Retina (tissue), 1 donor: ENCODE results near the gene PRRT3.
A peak's percentile ranks its signal among the peaks of the same experiment; 100 is the strongest.
"Not testable (repeated sequence)": the region's sequence is repeated elsewhere in the genome, so short reads cannot be mapped to it uniquely, and the experiment has no call there.

Source experiments
- DNase-seq: peaks from one replicate; pipeline ENCODE4 v3.0.0-alpha.2; 2016

Gene PRRT3

DNA sequence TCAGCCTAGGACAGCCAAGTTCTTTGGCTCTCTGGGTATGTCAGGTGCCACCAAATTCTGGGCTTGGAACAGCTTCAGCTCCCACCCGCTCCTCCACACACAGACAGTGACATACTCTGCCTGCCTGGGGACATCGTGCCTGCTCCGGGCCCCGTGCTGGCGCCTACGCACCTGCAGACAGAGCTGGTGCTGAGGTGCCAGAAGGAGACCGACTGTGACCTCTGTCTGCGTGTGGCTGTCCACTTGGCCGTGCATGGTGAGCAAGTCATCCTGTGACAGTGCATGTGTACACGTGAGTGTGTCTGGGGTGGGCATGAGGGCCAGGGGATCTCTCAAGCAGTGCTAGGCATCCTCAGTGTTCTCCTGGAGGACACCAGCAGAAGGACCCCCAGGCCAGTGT is 34.4 kb downstream of the PRRT3 start:
- DNase-seq: no peak

DNA sequence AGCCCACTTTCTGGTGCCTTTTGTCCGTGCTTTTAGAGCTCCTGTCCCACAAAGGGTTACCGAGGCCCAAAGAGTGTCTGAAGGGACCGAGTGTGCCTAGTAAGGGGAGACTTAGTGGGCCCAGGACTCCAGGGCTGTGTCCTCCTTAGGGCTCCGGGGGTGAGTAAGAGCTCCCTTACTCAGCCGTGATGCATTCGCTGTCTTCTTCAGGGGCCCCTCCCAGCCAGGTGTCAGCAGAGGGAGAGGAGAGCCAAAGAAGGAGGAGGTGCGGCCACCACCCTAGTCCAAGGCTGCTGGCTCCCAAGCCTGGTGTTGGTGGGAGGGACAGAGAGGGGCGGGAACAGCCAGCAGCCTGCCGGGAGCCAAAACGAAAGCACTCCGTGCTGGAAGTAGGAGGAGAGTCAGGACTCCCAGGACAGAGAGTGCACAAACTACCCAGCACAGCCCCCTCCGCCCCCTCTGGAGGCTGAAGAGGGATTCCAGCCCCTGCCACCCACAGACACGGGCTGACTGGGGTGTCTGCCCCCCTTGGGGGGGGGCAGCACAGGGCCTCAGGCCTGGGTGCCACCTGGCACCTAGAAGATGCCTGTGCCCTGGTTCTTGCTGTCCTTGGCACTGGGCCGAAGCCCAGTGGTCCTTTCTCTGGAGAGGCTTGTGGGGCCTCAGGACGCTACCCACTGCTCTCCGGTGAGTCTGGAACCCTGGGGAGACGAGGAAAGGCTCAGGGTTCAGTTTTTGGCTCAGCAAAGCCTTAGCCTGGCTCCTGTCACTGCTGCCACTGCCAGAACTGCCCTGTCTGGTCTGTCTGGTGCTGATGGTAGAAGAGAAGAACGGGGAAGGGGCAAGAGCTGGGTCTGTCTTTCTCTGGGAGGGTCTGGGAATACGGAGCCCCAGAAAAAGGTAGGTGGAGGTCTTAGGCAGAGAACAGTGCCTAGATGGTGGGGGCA is 35.2 kb downstream of the PRRT3 start, which contains the start of gene IL17RC:
Gene IL17RC (plus strand): TSS at position 365 of the 947 bp plus-strand sequence. CDS start 218 bp downstream, at position 583.
- peak; percentile 72 for DNase-seq

DNA sequence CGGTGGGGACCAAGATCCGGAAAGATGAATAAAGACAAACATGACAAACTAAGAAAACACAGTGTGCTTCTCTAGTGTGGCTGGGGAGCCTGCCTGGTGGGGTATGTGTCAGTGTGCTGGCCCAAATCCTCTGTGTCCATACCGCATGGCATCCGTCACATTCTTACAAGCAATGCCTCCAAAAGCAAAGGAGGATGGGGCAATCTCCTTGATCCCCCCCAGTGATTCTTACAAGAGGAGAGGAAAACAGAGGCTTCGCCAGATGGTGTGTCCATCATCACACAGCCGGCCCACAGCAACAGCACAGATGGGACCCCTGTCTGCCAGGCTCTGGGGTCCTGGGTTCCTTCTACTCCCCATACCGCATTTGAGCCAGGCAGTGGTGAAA is 35.9 kb downstream of the PRRT3 start:
- DNase-seq: no peak

DNA sequence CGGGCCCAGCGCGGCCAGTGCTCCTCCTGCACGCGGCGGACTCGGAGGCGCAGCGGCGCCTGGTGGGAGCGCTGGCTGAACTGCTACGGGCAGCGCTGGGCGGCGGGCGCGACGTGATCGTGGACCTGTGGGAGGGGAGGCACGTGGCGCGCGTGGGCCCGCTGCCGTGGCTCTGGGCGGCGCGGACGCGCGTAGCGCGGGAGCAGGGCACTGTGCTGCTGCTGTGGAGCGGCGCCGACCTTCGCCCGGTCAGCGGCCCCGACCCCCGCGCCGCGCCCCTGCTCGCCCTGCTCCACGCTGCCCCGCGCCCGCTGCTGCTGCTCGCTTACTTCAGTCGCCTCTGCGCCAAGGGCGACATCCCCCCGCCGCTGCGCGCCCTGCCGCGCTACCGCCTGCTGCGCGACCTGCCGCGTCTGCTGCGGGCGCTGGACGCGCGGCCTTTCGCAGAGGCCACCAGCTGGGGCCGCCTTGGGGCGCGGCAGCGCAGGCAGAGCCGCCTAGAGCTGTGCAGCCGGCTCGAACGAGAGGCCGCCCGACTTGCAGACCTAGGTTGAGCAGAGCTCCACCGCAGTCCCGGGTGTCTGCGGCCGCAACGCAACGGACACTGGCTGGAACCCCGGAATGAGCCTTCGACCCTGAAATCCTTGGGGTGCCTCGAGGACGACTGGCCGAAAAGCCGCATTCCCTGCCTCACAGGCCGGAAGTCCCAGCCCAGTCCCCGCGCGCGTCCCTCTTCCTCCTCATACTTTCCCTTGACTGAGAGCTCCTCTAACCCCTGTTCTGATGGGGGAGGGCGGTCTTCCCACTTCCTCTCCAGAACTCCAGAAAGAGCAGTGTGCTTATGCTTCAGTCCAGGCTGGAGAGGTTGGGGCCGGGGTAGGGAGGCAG is 36.7 kb downstream of the PRRT3 start:
- peak; percentile 81 for DNase-seq

DNA sequence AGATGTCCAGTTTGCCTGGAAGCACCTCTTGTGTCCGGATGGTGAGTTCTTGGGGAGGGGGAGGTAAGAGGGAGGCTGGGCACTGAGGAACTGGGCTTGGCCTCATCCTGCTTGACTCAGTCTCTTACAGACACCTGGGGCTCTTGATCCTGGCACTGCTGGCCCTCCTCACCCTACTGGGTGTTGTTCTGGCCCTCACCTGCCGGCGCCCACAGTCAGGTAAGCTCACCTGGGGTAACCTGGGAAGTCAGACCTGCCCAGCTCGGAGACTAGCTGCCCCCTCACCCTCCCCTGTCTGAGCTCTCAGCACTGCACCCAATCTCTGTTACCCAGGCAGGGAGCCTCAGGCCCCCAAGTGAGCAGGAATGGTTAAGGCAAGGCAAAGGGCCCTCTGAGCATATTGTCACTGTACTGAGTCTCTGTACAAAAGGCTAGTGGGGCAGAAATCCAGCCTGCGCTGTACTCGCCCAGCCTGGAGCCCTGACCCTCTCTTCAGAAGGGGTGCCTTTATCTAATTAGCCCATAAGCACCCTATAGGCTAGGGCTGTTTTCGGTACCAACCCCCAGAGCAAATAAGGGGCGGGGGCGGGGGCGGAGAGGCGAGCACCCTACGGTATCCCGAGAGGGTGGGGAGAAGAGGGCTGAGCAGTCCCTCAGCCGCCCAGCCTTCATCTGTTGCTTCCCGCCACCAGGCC is 37.5 kb downstream of the PRRT3 start:
- DNase-seq: no peak

DNA sequence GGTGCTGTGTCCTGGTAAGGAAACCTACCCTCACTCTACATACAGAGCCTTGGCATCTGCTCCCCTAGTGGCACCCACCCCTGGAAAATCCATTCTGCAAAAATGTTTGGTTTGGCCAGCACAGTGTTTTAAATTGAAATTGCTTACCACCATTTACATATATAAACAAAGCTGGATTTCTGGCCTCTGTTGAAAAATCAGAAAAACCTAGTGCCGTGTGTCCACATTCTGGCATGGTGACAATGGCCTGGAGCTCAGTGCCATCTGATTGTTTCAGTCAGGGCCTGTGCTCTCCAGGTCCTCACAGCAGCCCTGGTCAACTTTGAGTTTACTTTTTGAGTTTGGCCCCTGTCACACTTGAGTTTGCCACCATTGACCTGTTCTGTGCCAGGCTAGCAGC is 38.2 kb downstream of the PRRT3 start:
- DNase-seq: no peak

DNA sequence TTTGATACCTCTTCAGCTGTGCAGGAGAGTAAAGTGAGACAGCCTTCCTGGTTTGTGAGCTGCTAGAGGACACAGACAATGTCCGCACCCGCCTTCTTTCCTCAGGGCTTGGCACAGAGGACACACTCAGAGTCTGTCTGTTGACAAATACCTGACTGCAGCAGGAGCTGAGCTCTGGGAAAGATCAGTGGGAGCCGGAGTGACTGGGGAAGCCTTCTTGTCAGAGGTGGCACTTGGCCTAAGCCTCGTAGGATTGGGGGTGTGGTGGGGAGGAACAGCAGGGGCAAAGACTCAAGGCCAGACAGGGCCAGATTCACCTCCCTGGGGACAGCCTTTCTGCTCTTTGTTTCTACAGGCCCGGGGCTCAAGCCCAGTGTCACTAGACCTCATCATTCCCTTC is 38.6 kb downstream of the PRRT3 start:
- no peak for DNase-seq

DNA sequence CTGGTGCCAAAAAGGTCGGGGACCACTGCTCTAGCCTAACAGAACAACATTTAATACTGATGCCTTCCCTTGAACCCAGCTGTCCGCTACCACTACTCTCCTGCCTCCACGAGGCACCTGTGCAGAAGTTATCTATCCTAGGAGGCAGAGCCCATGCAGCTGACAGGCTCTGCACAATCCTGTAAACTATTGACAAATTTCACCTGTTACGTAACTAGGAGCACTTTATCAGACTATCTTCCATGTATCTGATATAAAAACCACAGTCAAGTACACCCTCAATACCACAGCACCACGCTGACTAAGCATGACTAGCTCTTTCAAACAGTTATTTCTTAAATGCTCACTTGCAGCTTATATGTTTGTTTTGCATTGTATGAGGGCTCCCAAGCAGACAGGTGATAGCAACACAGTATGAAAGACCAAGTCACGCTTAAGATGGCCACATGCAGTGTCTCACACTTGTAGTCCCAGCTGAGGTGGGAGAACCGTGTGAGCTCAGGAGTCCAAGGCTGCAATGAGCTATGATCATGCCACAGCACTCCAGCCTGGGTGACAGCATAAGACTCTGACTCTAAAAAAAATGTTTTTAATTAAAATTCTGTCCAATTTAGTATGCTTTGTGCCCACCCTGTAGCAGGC is 39.8 kb downstream of the PRRT3 start:
- no peak for DNase-seq

DNA sequence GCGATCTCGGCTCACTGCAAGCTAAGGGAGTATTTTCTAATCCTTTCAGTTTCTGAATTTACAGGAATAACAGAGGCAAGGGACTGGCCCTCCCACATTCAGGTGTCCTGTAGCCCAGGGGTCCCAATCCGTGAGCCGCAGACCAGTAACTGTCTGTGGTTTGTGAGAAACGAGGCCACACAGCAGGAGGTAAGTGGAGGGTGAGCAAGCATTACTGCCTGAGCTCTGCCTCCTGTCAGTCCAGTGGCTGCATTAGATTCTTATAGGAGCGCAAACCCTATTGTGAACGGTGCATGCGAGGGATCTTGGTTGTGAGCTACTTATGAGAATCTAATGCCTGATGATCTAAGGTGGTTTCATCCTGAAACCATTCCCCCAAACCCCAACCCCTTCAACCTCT is 40.3 kb downstream of the PRRT3 start:
- peak; percentile 11 for DNase-seq

DNA sequence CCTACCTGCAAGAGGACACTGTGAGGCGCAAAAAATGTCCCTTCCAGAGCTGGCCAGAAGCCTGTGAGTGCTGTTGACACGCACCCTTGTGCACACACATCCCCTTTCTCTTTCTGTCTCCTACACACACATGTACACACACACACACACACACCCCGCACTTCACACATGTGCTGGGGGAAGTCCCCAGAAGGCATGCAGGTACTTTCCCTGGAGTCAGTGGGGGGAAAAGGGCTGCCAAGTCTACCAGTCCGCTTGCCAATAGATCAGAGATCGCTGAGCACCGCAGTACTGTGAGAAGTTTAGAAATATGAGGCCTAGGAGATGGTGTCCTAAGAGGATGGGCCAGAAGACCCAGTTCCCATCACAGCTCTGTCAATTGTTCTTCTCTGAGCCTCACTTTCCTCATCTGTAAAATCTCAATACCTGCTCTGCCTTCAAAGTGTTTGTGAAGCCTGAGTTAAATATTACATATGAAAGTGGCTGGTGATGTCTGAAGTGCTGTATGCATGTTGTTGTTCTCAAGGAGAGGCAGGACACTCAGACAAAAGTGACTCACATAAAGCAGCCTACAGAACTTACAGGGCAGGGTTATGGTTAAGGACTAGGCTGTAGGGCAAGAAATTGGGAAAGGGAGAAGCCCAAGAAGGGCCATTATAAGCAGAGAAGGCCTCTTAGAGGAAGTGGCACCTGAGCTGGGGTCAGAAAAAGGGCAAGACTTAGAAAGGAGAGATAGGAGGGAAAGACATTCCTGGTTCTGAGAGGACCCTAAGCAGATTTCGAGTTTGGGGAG is 42.8 kb downstream of the PRRT3 start:
- DNase-seq: no peak

DNA sequence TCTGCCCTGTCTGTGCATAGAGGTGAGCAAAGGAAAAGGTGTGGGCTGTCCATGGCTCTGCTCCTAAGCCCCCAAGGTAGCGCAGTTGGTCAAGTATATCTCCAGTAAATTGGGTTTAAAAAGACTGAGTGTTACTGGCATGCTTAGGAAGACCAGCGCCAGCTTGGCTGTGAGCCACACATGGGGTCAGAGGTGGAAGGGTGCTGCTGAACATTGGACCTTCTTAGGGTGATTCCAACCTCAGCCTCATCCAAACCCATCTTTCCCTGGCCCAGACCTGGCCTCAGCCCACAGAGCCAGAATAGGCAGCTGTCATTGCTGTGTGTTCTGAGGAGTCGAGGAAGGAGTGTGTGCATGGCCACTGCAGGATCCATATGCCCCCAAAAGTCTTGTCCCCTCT is 43.9 kb downstream of the PRRT3 start:
- DNase-seq: no peak

DNA sequence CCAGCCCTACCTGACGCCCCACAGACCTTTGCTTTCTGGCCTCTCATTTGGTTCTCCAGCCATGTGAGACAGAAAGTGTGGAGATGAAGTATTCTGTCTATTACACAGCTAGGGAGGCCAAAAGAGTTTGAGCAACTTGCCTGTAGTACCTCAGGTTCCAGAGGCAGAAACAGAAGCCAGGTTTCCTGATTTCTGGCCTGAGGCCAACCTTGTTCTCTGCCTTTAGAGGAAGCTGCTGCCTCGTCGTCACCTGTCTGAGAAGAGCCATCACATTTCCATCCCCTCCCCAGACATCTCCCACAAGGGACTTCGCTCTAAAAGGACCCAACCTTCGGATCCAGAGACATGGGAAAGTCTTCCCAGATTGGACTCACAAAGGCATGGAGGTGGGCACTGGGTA is 45.7 kb downstream of the PRRT3 start:
- no peak for DNase-seq

DNA sequence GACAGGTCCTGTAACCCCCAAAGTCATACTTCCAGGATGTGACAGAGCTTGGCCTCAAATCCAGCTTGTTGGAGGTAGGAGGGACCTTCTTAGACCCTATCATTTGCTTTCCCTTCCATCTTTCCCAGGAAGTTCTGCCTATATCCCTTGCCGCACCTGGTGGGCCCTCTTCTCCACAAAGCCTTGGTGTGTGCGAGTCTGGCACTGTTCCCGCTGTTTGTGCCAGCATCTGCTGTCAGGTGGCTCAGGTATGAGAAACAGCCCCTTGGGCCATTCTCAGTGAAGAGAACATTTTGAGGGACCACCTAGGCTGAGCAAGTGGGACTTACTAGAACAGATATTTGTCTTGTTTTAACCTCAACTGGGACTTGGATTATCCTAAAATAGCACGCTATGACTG is 48.3 kb downstream of the PRRT3 start:
- no peak for DNase-seq

DNA sequence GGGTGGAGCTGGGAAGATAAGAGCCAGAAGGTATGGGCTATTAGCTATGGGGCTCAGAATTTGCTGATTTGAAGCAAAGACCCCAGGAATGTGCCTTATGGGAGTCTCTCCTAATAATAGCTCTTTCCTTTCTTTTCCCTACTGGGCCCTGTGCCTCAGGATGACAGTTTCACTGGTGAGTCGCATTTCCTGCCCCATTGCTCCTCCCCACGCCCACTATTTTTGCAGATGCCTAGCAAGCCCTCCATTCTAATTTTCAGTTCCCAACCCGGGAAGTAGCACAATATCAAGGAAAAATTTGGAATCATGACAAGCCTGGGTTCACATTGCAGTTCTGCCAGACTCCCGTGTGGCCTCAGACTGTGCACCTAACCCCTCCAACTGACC is 49.0 kb downstream of the PRRT3 start:
- no peak for DNase-seq

DNA sequence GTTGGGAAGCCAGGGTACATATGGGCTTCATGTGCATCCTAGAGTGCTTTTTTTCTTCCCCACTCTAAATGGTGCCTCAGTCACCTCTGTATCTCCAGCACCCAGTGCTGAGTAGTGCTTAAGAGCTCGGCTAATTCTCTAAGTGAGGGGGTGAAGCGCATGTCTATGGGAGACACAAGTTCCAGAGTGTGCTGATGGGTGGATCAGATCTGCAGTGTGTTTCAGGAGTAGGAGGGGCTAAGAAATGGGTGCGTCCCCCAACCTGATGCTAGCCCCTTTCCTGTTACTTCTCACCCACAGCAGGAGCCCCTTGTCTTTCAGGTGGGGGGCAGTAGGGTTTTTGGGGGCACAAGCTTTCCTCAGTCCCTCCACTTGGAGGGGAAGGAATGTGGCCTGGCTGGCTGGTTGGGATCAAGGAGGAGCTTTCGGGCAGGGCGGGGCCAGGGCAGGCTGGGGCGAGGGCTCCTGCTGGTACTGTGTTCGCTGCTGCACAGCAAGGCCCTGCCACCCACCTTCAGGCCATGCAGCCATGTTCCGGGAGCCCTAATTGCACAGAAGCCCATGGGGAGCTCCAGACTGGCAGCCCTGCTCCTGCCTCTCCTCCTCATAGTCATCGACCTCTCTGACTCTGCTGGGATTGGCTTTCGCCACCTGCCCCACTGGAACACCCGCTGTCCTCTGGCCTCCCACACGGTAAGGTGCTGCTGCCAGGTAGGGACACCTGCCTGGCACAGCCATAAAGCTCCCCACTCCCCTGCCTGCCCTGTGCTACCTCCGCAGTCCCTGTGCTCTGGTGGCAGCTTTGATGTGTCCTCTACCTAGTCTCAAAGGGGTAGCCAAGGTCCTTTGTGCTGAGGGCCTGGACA is 49.6 kb downstream of the PRRT3 start, which contains the start of gene IL17RE:
Gene IL17RE (plus strand): TSS at position 477 of the 866 bp plus-strand sequence. CDS start 85 bp downstream, at position 562.
- peak; percentile 5 for DNase-seq

DNA sequence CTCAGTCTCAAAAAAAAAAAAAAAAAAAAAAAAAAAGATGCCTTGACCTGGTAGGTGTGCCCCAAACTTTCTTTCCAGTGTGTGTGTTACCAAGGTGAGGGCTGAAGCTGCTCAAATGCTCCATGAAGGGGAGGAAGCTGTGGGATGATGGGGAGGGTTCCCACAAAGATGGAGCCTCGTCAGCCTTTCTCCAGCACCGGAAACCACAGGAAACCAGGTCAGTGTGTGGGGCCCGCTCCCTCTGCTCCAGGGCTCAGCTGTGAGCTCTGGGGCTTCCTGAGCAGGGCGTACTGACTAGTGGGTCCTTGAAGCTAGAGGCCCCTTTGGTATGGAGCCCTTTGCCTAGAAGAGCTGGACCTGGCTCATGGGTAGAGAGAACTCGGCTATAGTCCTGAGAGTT is 50.2 kb downstream of the PRRT3 start:
- no peak for DNase-seq

DNA sequence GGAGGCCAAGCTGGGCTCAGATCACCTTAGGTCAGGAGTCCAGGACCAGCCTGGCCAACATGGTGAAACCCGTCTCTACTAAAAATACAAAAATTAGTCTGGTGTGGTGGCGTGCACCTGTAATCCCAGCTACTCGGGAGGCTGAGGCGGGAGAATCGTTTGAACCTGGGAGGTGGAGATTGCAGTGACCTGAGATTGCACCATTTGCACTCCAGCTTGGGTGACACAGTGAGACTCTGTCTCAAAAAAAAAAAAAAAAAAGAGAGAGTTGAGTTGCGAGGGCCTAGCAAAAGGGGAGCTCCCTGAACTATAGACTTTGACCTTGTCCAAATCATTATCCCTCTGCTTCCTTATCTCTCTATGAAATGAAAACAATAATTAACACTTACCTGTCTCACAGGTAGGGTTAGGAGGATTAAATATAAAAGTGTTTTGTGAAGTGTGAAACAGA is 51.2 kb downstream of the PRRT3 start:
- not testable (repeated sequence) for DNase-seq

DNA sequence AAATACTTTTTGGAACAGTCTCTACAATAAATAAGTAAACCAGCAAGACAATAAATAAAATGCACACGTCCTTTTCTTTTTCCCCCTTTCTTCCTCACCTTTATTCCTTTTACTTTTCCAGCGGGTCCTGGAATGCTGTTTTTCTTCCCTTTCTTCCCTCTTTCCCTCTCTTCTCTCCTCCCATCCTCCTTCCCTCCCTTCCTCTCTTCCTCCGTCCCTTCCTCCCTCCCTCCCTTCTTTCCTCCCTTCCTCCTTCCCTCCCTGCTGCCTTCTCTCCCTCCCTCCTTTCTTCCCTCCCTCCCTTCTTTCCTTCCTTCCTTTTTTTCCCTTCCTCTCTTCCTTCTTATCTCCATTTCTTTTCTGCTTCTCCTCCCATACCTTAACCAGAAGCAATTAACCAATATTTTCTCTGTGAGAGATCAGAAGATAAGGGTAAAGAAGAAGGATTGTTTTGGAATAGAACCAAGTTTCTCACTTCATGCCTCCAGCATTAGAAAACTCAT is 52.9 kb downstream of the PRRT3 start:
- no peak for DNase-seq

DNA sequence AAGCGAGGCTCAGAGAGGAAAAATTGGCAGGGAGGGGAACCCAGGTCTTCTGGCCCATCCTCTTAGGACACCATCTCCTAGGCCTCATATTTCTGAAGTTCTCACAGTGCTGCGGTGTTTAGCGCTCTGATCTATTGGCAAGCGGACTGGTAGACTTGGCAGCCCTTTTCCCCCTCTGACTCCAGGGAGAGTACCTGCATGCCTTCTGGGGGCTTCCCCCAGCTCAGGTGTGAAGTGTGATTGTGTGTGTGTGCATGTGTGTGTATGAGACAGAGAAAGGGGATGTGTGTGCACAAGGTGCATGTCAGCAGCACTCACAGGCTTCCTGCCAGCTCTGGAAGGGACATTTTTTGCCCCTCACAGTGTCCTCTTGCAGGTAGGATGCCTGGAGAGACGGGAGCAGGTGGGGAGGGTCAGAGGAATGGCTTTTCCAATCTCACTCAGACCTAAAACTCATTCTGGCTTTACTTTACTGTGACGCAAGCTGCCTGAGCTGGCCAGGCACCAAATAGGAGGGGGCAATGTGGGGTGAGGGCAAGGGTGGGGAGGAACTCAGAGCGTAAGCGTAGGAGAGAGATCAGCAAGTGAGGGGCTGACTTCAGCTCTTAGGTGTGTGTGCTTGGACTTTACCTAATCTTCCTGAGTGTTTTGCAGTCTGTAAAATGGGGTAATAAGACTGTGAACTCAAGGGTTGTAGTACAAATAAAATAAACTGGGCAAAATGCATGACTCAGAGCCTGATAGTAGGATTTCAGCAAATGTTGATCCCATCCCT is 53.6 kb downstream of the PRRT3 start:
- DNase-seq: no peak
